ENCODE data around the gene HTRA1. TPM values are rescaled to one million over a fixed set of nuclear protein-coding genes. Genes with fewer than 3 reads are reported as not detected.

HTRA1 gene
- polyA plus RNA-seq, 1 of the 3 experiments (the other 2 are of a cell fraction): 291 TPM

GRCh38 chr10:122426829-122427228 is 34.5 kb upstream of the HTRA1 start:
- WGBS (ENCODE audit: low lambda C conversion rate): 95% methylated on average over 6 of the region's 6 CpGs
- Histone ChIP-seq H3F3A (replicated peaks; ENCODE audit: insufficient read depth) (peaks cover 7% of the 10 kb centered on the region), H3K27ac (ENCODE audit: low read depth in 2 of 2, low read length in 1 of 2) (no peak overlapping the region), H4K20me1 (ENCODE audit: insufficient read depth) (no peaks in the 10 kb centered on the region), H2AFZ (ENCODE audit: low read depth) (no peak overlapping the region), H3K4me1 (ENCODE audit: control insufficient read depth in 1 of 2, insufficient read depth in 2 of 2, low read depth in 1 of 2, low read length in 1 of 2) (no peaks in the 10 kb centered on the region), H3K4me3 (ENCODE audit: low read depth in 2 of 2, low read length in 1 of 2) (no peak overlapping the region), H3K9ac (no peak overlapping the region), H3K27me3 (ENCODE audit: insufficient read depth) (no peaks in the 10 kb centered on the region), H3K9me2 (no peaks in the 10 kb centered on the region), H3K9me3 (no peaks in the 10 kb centered on the region), H3K4me2 (no peak overlapping the region), H3K36me3 (replicated peaks in 1 of 2; ENCODE audit: control insufficient read depth in 1 of 2, insufficient read depth in 2 of 2, low read length in 1 of 2) (peaks cover 36 to 58% of the 10 kb centered on the region in 2 experiments), H3K79me2 (ENCODE audit: insufficient read depth) (no peaks in the 10 kb centered on the region)
- ChIA-PET CTCF (interaction anchor here (1.5 kb wide), 1 partner anchor 9 kb away, joined by 4 read pairs; no protein-coding TSS in a partner anchor), POLR2A (no interaction called here)
- no peak for TF ChIP-seq IRF3 (IDR thresholded peaks at IDR 0.05; ENCODE audit: low read depth, low read length)
- no peak for TF ChIP-seq CTCF (IDR thresholded peaks at IDR 0.05)
- no peak for DNase-seq

GRCh38 chr10:122427280-122427679 is 34.1 kb upstream of the HTRA1 start:
- Histone ChIP-seq H3K27ac (ENCODE audit: low read depth in 2 of 2, low read length in 1 of 2) (no peak overlapping the region), H4K20me1 (ENCODE audit: insufficient read depth) (no peaks in the 10 kb centered on the region), H3K4me2 (no peak overlapping the region), H3K27me3 (ENCODE audit: insufficient read depth) (no peaks in the 10 kb centered on the region), H3K79me2 (ENCODE audit: insufficient read depth) (no peaks in the 10 kb centered on the region), H3K36me3 (replicated peaks in 1 of 2; ENCODE audit: control insufficient read depth in 1 of 2, insufficient read depth in 2 of 2, low read length in 1 of 2) (peaks cover 38 to 56% of the 10 kb centered on the region in 2 experiments), H3K4me3 (ENCODE audit: low read depth in 2 of 2, low read length in 1 of 2) (no peak overlapping the region), H3K9me2 (no peaks in the 10 kb centered on the region), H3K9me3 (no peaks in the 10 kb centered on the region), H3F3A (replicated peaks; ENCODE audit: insufficient read depth) (peaks cover 6% of the 10 kb centered on the region), H3K9ac (no peak overlapping the region), H3K4me1 (ENCODE audit: control insufficient read depth in 1 of 2, insufficient read depth in 2 of 2, low read depth in 1 of 2, low read length in 1 of 2) (no peaks in the 10 kb centered on the region), H2AFZ (ENCODE audit: low read depth) (no peak overlapping the region)
- ChIA-PET POLR2A (no interaction called here), CTCF (interaction anchor here (1.5 kb wide), 1 partner anchor 9 kb away, joined by 4 read pairs; no protein-coding TSS in a partner anchor)
- 100% methylated on average over 2 of the region's 2 CpGs for WGBS (ENCODE audit: low lambda C conversion rate)
- no peak for TF ChIP-seq TCF12 (IDR thresholded peaks at IDR 0.05)
- TF ChIP-seq MAX (IDR thresholded peaks at IDR 0.05; ENCODE audit: low read depth): no peak
- no peak for TF ChIP-seq RXRA (IDR thresholded peaks at IDR 0.05; ENCODE audit: borderline replicate concordance, low read depth)
- no peak for TF ChIP-seq GABPA (IDR thresholded peaks at IDR 0.05; ENCODE audit: low read depth)
- no peak for TF ChIP-seq SMC3 (IDR thresholded peaks at IDR 0.05; ENCODE audit: low read depth, low read length)
- no peak for TF ChIP-seq EZH2phosphoT487 (IDR thresholded peaks at IDR 0.05; ENCODE audit: borderline replicate concordance, low read depth)
- TF ChIP-seq PBX3 (IDR thresholded peaks at IDR 0.05): no peak
- no peak for TF ChIP-seq NRF1 (IDR thresholded peaks at IDR 0.05; ENCODE audit: low read depth, low read length)
- TF ChIP-seq POLR2AphosphoS5 (IDR thresholded peaks at IDR 0.05; ENCODE audit: low read depth, low read length): no peak
- no peak for TF ChIP-seq CTCF (IDR thresholded peaks at IDR 0.05)
- no peak for TF ChIP-seq TAF1 (IDR thresholded peaks at IDR 0.05; ENCODE audit: borderline replicate concordance, low read depth, low read length)
- TF ChIP-seq EP300 (IDR thresholded peaks at IDR 0.05; ENCODE audit: borderline replicate concordance in 1 of 2, low read depth in 1 of 2, low read length in 1 of 2): no peak
- no peak for TF ChIP-seq ELF1 (IDR thresholded peaks at IDR 0.05)
- no peak for TF ChIP-seq USF2 (IDR thresholded peaks at IDR 0.05; ENCODE audit: borderline replicate concordance, low read depth, low read length)
- TF ChIP-seq FOXM1 (IDR thresholded peaks at IDR 0.05; ENCODE audit: low read depth): no peak
- no peak for TF ChIP-seq MEF2A (IDR thresholded peaks at IDR 0.05; ENCODE audit: borderline replicate concordance, low read depth)
- TF ChIP-seq CHD2 (IDR thresholded peaks at IDR 0.05; ENCODE audit: low read length, partially characterized antibody): no peak
- no peak for DNase-seq

Data from SK-N-SH (cell line).